Activated CD4-positive, alpha-beta T cell treated with anti-CD3 and anti-CD28 coated beads, Interleukin-2, Interleukin-6, amounts not matched to agents 100 ng/mL and 50 ng/mL, durations not matched to agents 16 hours and 8 hours (primary cell): Measurements from ENCODE around the gene SMPD3.

Experiments
- DNase-seq: peaks from one replicate; pipeline ENCODE4 v3.0.0-alpha.2; 2020

SMPD3 gene

DNA sequence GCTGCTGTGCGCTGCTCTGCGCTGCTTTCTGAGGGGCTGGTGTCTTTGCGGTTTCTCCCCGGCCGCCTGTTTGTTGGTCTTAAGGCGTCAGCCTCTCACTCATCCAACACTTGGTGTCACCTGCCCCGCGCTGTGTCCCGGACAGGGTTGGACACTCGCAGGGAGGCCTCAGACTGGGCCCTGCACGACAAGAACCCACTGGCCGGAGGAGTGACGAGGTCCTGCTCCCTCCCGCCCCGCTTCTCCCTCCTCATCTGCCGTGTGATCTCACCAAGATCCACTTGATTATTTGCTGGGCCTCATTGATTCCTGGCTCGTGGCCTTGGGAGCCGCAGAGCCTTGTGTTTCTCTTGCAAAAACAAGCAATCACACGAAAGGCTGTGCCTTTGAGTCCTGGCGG is 80.9 kb downstream of the SMPD3 start:
- no peak for DNase-seq

DNA sequence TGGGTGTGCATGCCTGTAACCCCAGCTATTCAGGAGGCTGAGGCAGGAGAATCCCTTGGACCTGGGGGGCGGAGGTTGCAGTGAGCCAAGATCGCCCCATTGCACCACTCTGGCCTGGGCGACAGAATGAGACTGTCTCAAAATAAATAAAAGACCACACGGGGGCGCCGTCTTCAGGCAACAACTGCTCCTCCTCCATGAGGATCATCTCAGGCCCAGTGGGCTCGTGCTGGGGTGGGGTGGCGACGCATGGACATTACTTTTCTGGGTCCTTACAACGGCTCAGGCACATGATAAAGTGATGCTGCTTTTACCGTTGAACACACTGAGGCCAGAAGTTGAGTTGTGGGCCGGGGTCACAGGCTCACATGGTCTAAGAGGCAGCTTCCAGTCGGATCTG is 81.3 kb downstream of the SMPD3 start:
- DNase-seq: peak; percentile 70

DNA sequence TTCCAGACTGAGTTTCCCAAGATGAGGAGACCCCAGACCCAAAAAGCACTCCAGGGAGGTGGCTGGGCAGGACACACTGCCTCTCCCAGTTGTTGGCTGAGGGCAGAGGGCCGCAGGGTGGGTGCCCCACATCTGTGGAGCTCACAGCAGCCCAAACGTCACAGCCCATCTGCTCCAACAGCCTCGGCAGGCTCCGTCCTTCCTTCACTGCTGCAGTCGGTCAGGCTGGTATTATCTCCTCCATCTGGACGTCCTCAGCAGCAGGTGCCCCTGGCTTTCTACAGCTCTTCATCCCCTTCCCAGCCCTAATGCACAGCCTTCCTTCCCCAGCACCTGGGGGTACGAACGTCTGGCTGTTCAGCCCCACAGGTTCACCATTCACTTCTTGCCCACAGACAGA is 82.2 kb downstream of the SMPD3 start:
- no peak for DNase-seq

DNA sequence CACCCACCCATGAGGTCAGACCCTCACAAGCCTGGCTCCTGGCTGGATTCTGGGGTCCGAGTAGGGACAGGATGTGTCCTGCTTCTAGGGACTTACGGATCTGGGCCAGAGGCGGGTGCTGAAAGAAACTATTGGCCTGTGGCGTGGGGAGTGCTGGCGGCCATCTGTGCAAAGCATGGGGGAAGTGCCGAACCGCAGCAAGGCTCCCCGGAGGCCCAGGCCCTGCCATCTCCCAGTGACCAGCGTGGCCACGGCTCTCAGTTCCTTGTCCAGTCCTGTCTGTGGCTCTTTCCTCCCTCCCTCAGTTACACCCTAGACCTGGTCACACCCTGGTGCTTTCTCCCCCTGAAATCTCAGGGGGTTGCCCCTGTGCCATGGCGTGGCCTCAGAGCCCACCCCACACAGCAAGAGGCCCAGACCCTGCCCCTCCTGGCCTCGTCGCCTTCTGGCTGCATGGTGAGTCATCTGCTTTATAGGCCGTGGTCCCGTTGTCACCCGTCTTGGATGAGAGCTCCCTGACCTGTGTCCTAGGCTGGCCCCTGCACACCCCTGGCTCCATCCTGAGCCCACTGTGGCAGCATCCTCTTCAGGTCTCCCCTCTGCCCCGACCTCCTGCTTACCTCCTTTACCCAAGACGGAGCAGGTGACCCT is 83.0 kb downstream of the SMPD3 start:
- no peak for DNase-seq

DNA sequence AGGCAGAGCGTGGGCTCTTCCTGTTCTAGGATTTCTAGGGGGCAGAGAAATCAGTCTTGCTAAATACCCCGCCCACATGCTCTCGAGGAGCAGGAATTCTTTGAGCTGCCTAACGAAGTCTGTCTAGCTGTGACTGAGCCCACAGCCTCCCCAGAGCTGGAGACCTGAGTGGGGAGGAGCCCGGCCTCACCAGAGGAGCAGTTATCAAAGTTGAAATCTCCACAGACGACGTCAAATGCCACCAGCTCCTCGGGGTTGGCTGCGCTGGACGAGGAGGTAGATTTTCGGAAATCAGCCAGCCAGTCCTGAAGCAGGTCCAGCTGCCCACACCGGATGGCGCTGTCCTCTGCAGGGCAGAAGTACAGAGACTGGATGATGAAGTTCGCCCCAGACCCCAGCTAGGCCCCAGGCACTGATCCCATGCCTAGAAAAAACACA is 83.7 kb downstream of the SMPD3 start:
- no peak for DNase-seq

DNA sequence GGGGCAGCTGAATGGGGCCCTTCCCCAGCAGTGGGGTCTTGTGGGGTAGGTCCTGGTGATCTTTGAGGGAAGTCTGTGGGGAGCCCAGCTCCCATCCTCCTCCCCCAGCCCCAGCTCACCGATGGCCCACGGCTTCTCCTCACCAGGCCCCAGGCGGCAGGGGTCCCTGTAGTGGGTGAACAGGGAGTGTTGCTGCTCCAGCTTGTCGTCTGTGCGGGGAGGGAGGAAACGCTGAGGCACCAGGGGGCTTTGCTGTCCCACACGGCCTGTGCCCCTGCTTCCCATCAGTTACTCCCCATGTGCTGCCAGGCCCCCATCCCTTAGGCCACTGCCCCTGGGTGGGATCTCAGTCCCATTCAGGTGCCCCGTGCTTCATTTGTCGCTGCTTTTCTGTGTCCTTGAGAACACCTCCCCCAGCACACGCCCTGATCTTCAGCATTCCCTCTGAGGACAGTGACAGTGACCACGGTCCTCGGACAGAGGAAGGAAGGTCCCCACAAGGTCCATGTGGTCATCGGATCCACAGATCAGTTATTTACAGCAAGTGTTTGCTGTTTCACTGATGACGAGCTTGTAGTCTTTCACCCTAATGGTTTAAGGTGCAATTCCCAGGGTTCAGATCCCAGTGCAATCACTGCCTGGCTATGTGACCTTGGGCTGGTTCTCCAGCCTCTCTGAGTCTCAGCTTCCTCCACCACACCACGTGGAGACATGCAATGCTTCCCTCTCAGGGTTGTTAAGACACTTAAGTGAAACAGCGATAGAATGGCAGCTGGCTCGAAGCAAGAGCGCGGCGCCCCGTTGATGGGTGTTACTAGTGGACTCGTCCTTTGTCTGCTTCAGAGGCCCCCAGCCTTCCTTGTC is 84.4 kb downstream of the SMPD3 start:
- DNase-seq: no peak

DNA sequence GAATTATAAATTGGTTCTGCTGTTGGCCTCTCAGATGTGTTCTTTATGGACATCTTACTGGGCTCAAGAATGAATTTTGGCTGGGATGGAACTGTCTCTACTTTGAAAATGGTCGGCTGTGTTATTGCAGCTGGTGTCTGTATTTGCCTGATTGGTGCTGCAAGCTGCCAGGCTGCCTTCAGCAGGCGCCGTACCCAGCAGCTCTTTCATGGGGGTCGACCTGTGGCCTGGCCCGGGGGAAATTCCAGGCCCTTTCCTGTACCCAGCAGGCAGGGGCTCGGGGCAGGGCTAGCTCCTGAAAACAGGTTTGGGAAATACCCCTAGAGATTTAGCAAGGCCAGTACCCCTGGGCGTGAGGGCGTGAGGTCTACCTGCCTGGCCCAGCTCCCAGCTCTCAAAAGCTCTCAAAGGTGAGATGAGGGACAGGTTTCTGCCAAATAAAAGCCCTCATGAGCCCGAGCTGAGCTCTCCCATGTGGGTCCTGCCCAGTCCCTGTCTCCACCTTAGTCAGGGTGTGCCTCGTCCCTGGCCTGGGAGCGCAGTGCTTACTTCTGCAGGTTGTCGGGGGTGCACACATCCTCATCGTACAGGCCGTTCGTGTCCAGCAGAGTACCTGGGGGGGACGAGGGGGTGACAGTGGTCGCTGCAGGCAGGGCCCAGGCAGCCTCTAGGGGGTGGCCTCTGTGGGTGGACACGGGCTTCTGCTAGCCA is 85.2 kb downstream of the SMPD3 start:
- no peak for DNase-seq

DNA sequence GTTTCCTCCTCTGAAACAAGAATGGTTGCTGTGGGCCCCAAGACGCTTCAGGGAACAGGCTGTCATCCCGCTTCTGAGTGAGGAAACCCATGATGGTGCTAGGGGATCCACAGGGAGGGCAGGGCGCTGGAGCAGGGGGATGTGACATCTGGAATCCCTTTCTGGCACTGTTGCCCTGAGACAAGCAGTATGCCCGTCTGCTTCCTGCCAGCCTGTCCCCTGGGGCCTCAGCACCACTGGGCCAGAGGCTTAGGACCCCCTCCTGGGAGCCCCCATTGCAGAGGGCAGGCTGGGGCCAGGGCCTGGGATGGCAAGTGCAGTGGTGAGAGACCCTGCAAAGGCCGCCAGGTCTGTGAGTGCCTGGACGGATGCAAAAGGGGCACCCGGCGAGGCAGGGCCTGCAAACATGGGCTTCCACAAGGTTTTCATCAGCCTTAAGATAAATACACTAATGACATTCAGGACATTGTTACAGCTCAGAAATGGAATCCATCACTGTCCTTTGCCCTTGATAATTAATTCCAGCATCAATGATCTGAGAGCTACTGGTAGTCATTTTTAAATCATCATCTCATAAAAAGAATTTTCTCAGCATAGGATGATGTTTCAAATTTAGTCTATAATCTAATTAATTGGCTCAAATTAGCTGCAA is 85.9 kb downstream of the SMPD3 start:
- DNase-seq: no peak

DNA sequence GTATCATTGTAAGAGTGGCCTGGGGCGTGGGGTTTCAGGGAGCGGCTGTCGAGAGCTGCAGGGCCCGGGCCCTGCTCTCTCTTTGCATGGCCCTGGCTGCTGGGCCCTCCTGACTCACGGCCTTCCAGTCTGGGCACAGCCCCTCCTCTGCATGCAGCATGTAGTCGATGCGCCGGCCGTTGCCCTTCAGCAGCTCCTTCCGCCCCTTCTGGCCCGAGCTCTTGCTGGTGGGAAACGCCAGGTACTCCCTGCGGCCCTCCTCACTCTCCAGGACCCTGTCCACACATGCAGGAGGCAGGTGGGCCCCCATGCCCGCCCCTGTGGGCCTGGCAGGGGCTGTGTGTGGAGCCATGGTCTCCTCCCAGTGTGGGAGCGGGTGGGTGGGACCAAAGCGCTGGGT is 86.8 kb downstream of the SMPD3 start:
- no peak for DNase-seq

DNA sequence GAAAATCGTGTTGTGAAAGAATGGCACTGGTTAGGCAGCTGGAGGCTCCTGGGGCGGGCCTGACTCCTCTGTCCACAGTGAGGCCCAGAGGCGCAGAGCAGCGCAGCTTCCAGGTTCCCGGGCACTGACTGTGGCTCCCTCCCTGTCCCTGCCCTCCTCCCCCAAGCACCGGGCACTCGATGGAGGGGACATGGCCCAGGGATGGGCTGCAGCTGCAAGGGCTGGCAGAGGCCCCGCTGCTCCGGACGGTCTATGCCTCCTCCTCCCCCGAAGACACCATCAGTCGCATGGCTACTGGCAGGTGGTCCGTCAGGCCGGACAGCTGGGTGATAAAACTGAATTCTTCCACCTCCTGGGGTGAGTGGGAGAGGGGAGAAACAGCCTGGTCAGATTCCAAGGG is 87.4 kb downstream of the SMPD3 start:
- no peak for DNase-seq

DNA sequence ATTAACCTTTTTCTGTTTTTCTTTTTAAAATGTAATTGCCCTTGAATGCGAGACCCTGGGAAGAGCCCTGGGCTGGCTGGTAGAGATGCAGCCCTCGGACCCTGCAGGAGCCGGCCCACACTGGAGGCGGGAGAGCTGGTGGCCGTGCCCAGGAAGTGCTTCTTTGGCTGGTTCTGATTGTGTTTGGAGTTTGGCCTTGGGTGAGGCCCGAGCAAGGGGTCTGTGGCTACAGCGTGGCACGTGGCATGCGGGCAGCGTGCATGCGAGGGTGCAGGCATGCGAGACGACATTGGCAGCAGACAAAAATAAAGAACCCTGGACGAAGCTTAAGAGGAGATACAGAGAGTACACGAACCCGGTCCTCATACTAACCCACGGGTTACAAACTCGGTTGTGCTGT is 87.8 kb downstream of the SMPD3 start:
- DNase-seq: no peak

DNA sequence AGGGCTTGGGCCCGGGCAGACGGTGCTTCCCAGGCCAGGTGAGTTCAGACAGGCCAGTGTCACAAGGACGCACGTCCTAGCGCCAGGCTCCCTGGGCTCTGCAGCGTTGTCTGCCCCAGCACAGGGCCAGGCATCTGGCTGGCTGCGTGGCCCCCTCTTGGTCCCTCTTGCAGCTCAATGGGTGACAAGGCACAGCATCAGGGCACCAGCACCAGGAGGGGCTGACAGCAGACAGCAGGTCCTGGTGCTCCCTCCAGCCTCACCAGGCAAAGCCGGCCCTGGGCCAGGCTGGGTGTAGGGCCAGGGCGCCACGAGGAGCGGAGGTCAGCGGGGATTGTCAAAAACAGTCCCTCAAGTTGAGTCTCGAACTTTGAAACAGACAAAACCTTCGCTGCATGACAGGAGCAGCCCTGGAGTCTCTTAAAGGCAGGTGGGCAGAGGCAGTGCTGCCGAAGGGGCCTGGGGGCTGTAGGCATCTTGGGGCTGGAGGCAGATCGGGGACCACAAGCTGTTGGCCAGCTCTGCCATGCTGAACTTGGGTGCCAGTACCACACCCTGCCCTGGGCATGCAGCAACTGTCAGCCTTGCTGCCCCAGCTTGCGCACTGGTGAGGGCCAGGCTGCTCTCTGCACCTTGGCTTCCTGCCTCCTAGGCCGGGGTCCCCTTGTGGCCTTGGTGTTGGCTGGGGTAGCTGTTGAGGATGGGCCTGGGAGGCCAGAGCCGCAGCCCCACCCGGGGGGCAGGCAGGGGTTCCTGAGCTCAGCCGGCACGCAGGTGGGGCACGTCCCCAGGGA is 88.7 kb downstream of the SMPD3 start:
- no peak for DNase-seq

DNA sequence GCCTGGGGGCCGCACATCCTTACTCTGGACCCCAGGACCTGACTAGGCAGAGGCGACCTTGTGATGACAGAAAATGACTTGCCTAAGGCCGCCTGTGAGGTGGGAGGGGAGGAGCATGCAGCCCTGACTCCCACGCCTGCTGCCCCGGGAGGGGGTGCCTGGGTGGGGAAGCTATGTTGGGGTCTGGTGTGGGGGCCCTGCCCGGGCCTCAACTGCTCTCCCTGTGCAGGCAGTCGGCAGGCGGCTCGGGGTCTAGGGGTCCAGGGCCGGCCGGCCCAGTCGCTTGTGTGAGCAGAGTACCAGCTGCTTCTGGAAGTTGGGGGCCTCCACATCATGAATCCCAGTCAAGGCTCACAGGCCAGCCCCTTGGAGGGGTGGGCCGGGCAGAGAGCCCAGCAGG is 89.4 kb downstream of the SMPD3 start:
- DNase-seq: no peak

DNA sequence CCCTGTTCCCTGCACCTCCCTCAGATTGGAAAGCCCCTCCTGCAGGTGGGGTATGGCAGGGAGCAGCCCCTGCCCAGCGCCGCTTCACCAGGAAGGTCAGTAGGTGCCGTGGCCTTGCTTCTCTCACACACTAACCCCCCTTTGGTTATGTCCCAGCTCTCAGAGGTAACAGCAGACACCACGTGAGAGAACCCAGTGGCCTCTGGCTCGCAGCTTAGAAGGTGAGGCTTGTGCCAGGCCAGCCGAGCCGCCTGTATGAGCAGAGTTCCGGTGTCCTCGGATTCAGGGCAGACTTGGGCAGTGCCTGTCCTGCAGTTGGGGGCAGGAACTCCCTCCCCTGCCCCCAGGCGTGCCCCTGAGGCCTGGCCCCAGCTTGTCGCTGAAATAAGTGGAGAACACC is 90.4 kb downstream of the SMPD3 start:
- no peak for DNase-seq

DNA sequence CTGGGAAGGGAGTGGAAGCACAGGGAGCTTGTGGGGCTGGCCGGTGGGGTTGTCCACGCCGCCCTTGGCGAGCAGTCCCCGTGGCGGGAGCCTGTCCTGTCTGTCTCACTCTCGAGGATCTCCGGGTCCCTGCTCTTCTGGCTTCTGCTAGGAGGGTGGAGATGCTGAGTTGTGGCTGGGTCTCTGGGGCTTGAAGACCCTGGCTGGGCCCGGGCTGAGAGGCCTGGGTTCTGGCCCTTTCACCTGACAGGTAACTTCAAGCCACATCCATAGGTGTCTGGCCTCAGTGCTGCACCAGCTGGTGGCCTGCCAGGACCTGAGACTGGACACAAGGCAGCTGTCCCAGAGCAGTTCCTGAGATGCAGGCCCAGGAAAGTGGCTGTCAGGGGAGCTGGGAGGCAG is 90.8 kb downstream of the SMPD3 start:
- DNase-seq: no peak

DNA sequence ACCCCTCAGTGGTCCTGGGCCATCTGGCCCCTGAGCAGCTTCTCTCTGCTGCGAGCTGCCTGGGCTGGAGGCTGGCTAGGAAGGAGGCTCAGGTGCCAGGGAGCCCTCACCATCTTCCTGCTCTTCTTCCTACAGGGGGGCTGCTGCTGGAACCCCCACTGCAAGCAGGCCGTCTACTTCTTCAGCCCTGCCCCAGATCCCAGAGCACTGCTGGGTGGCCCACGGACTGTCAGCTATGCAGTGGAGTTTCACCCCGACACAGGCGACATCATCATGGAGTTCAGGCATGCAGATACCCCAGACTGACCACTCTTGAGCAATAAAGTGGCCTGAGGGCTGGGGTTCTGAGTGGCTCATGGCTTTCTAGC is 91.4 kb downstream of the SMPD3 start:
- no peak for DNase-seq

DNA sequence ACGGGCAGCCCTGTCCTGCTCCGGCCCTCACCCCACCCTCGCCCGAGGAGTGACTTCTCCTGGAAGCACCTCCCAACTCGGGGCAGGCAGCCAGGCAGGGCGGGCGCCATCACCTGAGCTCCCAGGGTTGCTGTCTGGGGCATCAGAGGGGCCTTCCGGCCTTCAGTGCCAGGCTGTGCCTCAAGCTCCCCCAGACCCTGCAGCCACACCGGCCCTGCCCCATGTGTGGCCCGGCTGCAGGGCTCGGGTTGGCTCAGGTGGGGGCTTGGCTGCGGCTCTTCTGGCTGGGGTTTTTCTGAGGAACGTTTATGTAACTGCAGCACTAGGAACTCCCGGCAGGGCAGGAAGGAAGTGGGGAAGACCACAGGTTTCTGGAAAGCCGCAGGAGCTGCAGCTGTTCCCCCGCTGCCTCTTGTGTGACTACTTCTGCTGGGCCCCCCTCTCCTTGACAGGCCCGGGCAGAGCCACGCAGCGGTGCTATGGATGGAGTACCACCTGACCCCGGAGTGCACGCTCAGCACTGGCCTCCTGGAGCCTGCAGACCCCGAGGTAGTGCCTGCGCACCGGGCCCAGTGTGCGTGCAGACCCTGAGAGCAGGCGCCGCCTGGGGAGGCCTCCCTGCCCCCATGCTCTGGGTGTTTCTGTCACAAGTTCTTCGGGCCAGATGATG is 91.9 kb downstream of the SMPD3 start:
- peak; percentile 86 for DNase-seq

DNA sequence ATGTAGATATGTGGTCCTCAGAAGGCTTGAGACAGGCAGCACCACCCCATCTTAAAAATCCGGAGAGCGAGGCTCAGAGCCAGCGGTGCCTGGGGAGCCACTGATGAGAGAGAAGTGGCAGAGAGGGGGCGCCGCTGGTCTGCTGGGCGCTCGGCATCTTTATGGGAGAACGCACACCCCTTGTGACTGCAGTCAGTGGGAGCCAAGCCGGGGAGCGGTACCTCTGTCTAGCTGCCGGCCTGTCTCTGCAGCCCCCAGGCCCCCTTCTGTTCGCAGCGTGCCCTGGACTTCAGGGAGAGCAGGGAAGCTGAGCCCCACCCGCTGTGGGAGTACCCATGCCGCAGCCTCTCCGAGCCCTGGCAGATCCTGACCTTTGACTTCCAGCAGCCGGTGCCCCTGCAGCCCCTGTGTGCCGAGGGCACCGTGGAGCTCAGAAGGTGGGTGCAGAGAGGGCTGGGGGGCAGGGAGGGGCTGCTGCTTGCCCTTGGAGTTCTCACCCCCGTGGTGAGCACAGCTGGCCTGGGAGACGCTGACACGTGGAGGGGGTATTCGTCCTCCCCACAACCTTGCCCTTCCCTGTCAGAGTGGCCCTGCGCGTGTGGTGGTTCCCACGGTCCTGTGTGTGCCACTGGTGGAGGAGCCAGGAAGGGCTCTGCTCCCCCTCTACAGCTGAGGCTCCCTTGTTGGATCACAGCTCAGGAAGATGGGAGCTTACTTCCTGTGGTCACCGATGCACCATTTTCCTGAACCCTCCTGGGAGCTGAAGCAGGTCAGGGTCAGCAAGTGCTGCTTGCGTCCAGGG is 92.7 kb downstream of the SMPD3 start:
- DNase-seq: no peak

DNA sequence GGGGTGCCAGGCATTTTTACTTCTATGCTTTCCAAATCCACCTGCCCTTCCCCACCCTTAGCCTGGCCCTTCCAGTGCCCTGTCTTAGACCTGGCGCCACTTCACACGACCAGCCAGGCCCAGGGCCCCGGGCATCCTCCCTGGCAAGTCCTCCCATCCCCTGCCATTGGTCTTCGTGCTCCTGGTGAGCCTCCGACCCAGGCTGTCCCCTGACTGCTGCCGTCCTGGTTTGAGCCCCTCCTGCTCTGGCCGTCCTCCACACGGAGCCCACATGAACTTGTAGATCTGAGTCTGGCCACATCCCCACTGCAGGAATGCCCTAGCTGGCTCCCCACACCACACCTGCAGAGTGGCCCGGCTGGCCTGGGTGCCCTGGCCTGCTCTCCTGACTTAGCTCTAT is 93.5 kb downstream of the SMPD3 start:
- DNase-seq: no peak

DNA sequence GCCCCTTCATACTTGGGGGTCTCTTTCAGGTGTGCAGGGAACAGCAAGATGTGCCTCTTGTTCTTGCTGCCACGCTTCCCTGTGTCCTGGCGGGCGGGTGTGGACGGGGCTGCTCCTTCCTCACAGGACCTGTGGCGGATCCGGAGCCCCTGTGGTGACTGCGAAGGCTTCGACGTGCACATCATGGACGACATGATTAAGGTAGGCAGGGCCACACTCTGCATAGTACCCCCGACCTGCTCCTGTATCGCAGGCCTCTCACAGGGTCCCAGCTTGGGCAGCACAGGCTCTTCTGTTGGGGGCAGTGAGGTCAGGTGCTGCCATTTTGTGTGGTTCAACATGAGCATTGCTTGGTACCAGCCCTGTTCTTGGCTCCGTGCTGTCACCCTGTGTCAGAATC is 94.9 kb downstream of the SMPD3 start:
- DNase-seq: no peak

DNA sequence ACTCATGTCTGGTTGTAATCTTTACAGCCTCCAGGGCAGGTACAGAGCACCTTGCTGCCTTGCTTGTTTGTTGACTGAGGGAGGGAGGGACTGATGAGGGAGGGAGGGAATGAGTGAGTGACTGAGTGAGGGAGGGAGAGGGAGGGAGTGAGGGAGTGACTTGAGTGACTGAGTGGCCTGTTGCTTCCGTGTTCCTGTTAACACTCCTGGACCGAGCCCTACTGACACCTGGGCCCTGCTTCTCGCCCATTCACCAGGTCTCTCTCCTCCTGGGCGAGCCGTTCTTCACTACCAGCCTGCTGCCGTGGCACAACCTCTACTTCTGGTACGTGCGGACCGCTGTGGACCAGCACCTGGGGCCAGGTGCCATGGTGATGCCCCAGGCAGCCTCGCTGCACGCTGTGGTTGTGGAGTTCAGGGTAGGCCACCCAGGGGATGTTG is 96.3 kb downstream of the SMPD3 start:
- DNase-seq: no peak
